IPS-18a (cell line): ENCODE data around the gene PNPLA3.
A peak's percentile ranks its signal among the peaks of the same experiment; 100 is the strongest.
"Not testable (repeated sequence)": the region's sequence is repeated elsewhere in the genome, so short reads cannot be mapped to it uniquely, and the experiment has no call there.

Source experiments
- H3K27ac ChIP-seq: one replicate; pipeline ENCODE4 v1.5.1; 2013; ENCODE audit warnings: low read length
- H3K27me3 ChIP-seq: one replicate; pipeline ENCODE4 v1.6.1; 2013; ENCODE audit warnings: mild to moderate bottlenecking, low read length; ENCODE audit not compliant: control insufficient read depth, insufficient read depth
- H3K36me3 ChIP-seq: one replicate; pipeline ENCODE4 v1.6.1; 2013; ENCODE audit warnings: low read depth, low read length; ENCODE audit not compliant: control insufficient read depth
- H3K4me1 ChIP-seq: one replicate; pipeline ENCODE4 v1.6.1; 2013; ENCODE audit warnings: low read depth, low read length; ENCODE audit not compliant: control insufficient read depth
- H3K4me3 ChIP-seq: one replicate; pipeline ENCODE4 v1.5.1; 2013; ENCODE audit warnings: low read length
- H3K9ac ChIP-seq: one replicate; pipeline ENCODE4 v1.6.1; 2013; ENCODE audit warnings: mild to moderate bottlenecking, low read length, moderate library complexity
- H3K9me3 ChIP-seq: one replicate; pipeline ENCODE4 v1.6.1; 2013; ENCODE audit warnings: low read depth, low read length; ENCODE audit not compliant: control insufficient read depth

Gene PNPLA3

GRCh38 chr22:43892183-43892894 is 31.3 kb upstream of the PNPLA3 start:
- no peak overlapping the region for H3K27ac ChIP-seq
- H3K27me3 ChIP-seq: peaks cover 34% of the 10 kb centered on the region
- H3K9ac ChIP-seq: no peak overlapping the region
- H3K4me3 ChIP-seq: peak overlapping the region; percentile 75
- no peaks in the 10 kb centered on the region for H3K36me3 ChIP-seq
- H3K4me1 ChIP-seq: no peaks in the 10 kb centered on the region
- no peaks in the 10 kb centered on the region for H3K9me3 ChIP-seq

GRCh38 chr22:43893266-43893665 is 30.3 kb upstream of the PNPLA3 start:
- H3K9me3 ChIP-seq: no peaks in the 10 kb centered on the region
- H3K36me3 ChIP-seq: no peaks in the 10 kb centered on the region

DNA sequence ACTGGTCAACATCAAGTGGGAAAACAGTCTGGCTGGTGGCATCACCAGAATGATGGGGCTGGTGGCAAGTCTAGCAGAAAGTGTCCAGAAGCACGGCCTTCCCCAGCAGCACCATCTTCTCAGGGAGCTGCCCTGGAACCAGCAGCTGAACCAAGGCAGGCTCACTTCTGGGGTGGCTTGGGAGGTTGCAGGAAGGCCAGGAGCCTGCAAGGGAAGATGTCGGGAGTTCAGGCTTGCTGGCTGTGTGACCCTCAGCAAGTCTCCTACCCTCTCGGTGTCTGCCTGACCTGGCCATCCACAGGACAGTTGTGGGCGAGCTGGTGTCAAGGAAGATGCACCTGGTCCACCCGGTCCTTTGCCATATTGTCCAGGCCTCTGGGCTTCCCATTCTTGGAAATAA is 29.5 kb upstream of the PNPLA3 start:
- no peaks in the 10 kb centered on the region for H3K4me1 ChIP-seq
- no peaks in the 10 kb centered on the region for H3K9me3 ChIP-seq
- no peaks in the 10 kb centered on the region for H3K36me3 ChIP-seq
- no peak overlapping the region for H3K27ac ChIP-seq
- H3K9ac ChIP-seq: no peak overlapping the region
- peaks cover 34% of the 10 kb centered on the region for H3K27me3 ChIP-seq
- H3K4me3 ChIP-seq: no peak overlapping the region

More at GRCh38 chr22:43893266-43893665, 30.3 kb upstream of the PNPLA3 start:
- no peak overlapping the region for H3K9ac ChIP-seq
- no peak overlapping the region for H3K27ac ChIP-seq
- H3K4me3 ChIP-seq: no peak overlapping the region
- peaks cover 34% of the 10 kb centered on the region for H3K27me3 ChIP-seq
- no peaks in the 10 kb centered on the region for H3K4me1 ChIP-seq

DNA sequence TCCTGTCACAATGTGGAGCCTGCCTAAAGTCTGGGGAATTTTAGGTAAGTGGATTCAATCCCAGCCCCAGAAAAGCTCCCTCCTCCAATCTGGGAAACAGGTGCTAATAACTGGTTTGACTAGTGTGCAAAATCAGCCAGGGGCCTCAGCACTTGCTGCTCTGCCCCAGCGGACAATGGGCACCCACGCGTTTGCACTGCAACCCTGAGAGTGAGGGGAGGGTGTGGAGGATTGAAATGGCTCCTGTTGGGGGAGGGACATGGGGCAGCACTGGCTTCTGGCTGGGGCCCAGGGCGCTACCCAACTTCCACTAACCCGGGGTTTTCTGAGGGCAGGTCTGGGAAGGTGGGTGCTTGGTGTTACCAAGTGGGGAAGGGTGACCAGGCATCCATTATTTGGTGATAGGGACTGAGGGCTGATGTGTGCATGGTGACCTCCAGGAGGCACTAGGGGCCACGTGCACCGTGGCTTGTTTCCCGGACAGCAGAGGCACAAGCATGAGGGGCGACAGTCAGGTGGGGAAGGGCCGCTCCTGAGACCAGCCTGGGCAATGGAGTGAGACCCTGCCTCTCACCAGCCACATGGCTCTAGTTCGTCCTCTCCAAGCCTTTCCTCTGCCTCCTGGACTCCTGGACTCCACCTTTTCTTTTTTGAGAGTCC is 27.5 kb upstream of the PNPLA3 start:
- no peak overlapping the region for H3K9ac ChIP-seq

GRCh38 chr22:43897751-43898261 is 25.8 kb upstream of the PNPLA3 start:
- no peaks in the 10 kb centered on the region for H3K36me3 ChIP-seq
- no peaks in the 10 kb centered on the region for H3K9me3 ChIP-seq
- H3K4me3 ChIP-seq: no peak overlapping the region
- no peak overlapping the region for H3K9ac ChIP-seq
- no peak overlapping the region for H3K27ac ChIP-seq
- H3K27me3 ChIP-seq: peaks cover 8% of the 10 kb centered on the region
- H3K4me1 ChIP-seq: no peaks in the 10 kb centered on the region

More for the DNA sequence above, 27.5 kb upstream of the PNPLA3 start:
- no peak overlapping the region for H3K27ac ChIP-seq
- no peak overlapping the region for H3K4me3 ChIP-seq
- H3K36me3 ChIP-seq: no peaks in the 10 kb centered on the region
- peaks cover 21% of the 10 kb centered on the region for H3K27me3 ChIP-seq
- H3K4me1 ChIP-seq: no peaks in the 10 kb centered on the region
- no peaks in the 10 kb centered on the region for H3K9me3 ChIP-seq

DNA sequence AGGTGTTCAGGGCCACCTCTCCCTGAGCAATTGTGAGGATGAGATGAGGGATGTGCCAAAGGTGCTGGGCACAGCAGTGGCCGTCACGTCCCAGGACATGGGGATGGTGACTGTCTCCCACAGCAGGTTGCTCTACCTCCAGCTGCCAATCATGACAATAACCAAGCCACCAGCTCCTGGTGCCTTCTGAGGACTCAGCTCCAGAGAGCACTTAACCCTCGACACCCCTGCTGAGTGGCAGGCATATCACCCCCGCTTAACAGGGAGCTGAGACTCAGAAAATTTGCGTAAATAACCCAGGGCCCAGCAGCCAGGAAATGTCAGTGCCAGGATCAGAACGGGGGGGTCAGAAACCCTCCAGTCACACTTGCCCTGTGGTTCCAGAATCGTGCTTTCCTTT is 23.4 kb upstream of the PNPLA3 start:
- Histone ChIP-seq H3K4me3 (no peak overlapping the region), H3K4me1 (no peaks in the 10 kb centered on the region), H3K9me3 (no peaks in the 10 kb centered on the region), H3K27ac (no peak overlapping the region), H3K27me3 (no peaks in the 10 kb centered on the region), H3K9ac (no peak overlapping the region), H3K36me3 (no peaks in the 10 kb centered on the region)

GRCh38 chr22:43901976-43902643 is 21.5 kb upstream of the PNPLA3 start:
- Histone ChIP-seq H3K4me1 (no peaks in the 10 kb centered on the region), H3K27me3 (no peaks in the 10 kb centered on the region), H3K4me3 (no peak overlapping the region), H3K27ac (no peak overlapping the region), H3K9ac (no peak overlapping the region), H3K36me3 (no peaks in the 10 kb centered on the region), H3K9me3 (no peaks in the 10 kb centered on the region)

- not testable (repeated sequence) for H3K27ac ChIP-seq, H3K9me3 ChIP-seq, H3K27me3 ChIP-seq
Observed at GRCh38 chr22:43903033-43903432, 20.6 kb upstream of the PNPLA3 start.

GRCh38 chr22:43904412-43904811 is 19.2 kb upstream of the PNPLA3 start:
- H3K9me3 ChIP-seq, H3K9ac ChIP-seq, H3K27me3 ChIP-seq, H3K4me1 ChIP-seq, H3K4me3 ChIP-seq, H3K36me3 ChIP-seq, H3K27ac ChIP-seq: not testable (repeated sequence)

More at GRCh38 chr22:43903033-43903432, 20.6 kb upstream of the PNPLA3 start:
- not testable (repeated sequence) for H3K4me3 ChIP-seq, H3K9ac ChIP-seq, H3K4me1 ChIP-seq, H3K36me3 ChIP-seq

DNA sequence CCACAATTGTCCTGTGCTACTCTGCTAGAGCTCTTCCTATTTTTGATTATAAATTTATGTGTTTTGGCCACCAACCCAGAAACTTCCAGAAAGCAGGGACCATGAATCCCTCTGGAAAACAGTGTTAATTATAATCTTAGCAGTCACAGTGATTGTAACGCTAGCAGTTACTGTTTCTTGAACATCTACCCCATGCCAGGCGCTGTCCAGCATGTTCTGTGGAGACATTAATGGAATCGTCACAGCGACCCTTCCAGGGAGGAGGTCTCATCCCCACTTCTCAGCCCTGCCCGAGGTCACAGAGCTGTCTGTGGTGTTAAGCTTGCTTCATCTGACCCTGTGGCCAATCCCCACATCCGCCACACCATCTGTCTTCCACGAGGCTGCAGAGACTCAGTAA is 17.9 kb upstream of the PNPLA3 start:
- Histone ChIP-seq H3K4me1 (no peaks in the 10 kb centered on the region), H3K27ac (no peak overlapping the region), H3K9me3 (no peaks in the 10 kb centered on the region), H3K9ac (no peak overlapping the region), H3K4me3 (no peak overlapping the region), H3K27me3 (no peaks in the 10 kb centered on the region), H3K36me3 (no peaks in the 10 kb centered on the region)

DNA sequence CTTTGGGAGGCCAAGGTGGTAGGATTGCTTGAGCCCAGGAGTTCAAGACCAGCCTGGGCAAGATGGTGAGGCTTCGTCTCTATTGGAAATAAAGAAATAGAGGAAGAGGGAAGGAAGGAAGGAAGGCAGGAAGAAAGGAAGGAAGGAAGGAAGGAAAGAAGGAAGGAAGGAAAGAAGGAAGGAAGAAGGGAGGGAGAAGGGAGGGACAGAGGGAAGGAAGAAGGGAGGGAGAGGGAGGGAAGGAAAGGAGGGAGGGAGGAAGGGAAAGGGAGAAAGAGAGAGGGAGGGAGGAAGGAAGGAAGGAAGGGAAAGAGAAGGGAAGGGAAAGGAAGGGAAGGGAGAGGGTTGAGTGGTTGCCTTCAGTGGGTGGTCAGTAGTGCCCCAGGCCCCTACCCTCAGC is 13.9 kb upstream of the PNPLA3 start:
- Histone ChIP-seq H3K27ac (no peak overlapping the region), H3K4me1 (no peaks in the 10 kb centered on the region), H3K9me3 (no peaks in the 10 kb centered on the region), H3K4me3 (no peak overlapping the region), H3K9ac (no peak overlapping the region), H3K36me3 (no peaks in the 10 kb centered on the region), H3K27me3 (no peaks in the 10 kb centered on the region)
